IMR-90 (cell line): ENCODE measurements around the gene C20orf144. TPM values are rescaled to one million over a fixed set of nuclear protein-coding genes. Genes with fewer than 3 reads are reported as not detected.

Experiments used
- ATAC-seq: fragments of 200-7000 bp; cut with Tn5 transposase; 2 replicates; pipeline ENCODE4 v1.9.1; 2020; ENCODE audit warnings: low read depth, mild to moderate bottlenecking, moderate library complexity
- BruUV-seq: library from RNA; stranded (reverse); fragments of 400-500 nt; replicated peaks from 2 replicates; lab custom pipeline; 2021; lab: Mats Ljungman, UMichigan
- CTCF ChIA-PET: fragments of 300-600 bp; formaldehyde crosslinking; extraction: SDS; loops from one replicate; lab custom pipeline; 2021; ENCODE audit warnings: antibody characterized with exemption; lab: Yijun Ruan, JAX
- POLR2A ChIA-PET: fragments of 300-600 bp; sonication (Branson Sonifier 250); formaldehyde crosslinking; loops from one replicate; lab custom pipeline; 2022; ENCODE audit warnings: antibody characterized with exemption; ENCODE audit not compliant: unreplicated experiment; lab: Charles Lee
- DNase-seq: peaks from one replicate; pipeline ENCODE4 v3.0.0; 2013
- H2AFZ ChIP-seq: replicated peaks from 2 replicates; pipeline ENCODE3; 2013; ENCODE audit warnings: low read length, mild to moderate bottlenecking; ENCODE audit not compliant: poor library complexity
- H2AK5ac ChIP-seq: 2 replicates; pipeline ENCODE4 v1.6.1; 2013; ENCODE audit warnings: low read depth, low read length, inconsistent platforms
- H2AK9ac ChIP-seq: replicated peaks from 2 replicates; pipeline ENCODE3; 2013; ENCODE audit warnings: mild to moderate bottlenecking, low read depth, low read length, moderate library complexity; ENCODE audit not compliant: poor library complexity
- H2BK120ac ChIP-seq: 2 replicates; pipeline ENCODE4 v1.6.1; 2013; ENCODE audit warnings: low read depth, low read length, inconsistent platforms
- H2BK15ac ChIP-seq: 3 replicates; pipeline ENCODE4 v1.6.1; 2013; ENCODE audit warnings: low read depth, low read length, inconsistent platforms
- H2BK20ac ChIP-seq: 2 replicates; pipeline ENCODE4 v1.6.1; 2013; ENCODE audit warnings: low read depth, mild to moderate bottlenecking, inconsistent platforms, low read length, moderate library complexity
- H2BK5ac ChIP-seq: 2 replicates; pipeline ENCODE4 v1.6.1; 2013; ENCODE audit warnings: mild to moderate bottlenecking, low read depth, low read length, inconsistent platforms; ENCODE audit not compliant: poor library complexity, severe bottlenecking
- H3K14ac ChIP-seq: replicated peaks from 2 replicates; pipeline ENCODE4 v1.6.1; 2013; ENCODE audit warnings: low read depth, low read length, inconsistent platforms
- H3K18ac ChIP-seq: 2 replicates; pipeline ENCODE4 v1.6.1; 2013; ENCODE audit warnings: low read depth, low read length, control low read depth
- H3K23ac ChIP-seq: 2 replicates; pipeline ENCODE4 v1.6.1; 2013; ENCODE audit warnings: low read depth, low read length, inconsistent platforms
- H3K27ac ChIP-seq: 2 replicates; pipeline ENCODE4 v1.5.1; 2013; ENCODE audit warnings: mild to moderate bottlenecking, control low read depth, low read length; ENCODE audit not compliant: insufficient read depth
- H3K27me3 ChIP-seq: 2 replicates; pipeline ENCODE4 v1.6.1; 2013; ENCODE audit warnings: low read length; ENCODE audit not compliant: control insufficient read depth, insufficient read depth
- H3K36me3 ChIP-seq: 2 replicates; pipeline ENCODE4 v1.6.1; 2013; ENCODE audit warnings: low read length, mixed read lengths; ENCODE audit not compliant: control insufficient read depth, insufficient read depth
- H3K4ac ChIP-seq: 2 replicates; pipeline ENCODE4 v1.6.1; 2013; ENCODE audit warnings: low read depth, low read length, inconsistent platforms
- H3K4me1 ChIP-seq: 2 replicates; pipeline ENCODE4 v1.6.1; 2013; ENCODE audit warnings: low read length, mixed read lengths; ENCODE audit not compliant: control insufficient read depth, insufficient read depth
- H3K4me2 ChIP-seq: 2 replicates; pipeline ENCODE4 v1.6.1; 2013; ENCODE audit warnings: low read depth, mild to moderate bottlenecking, control low read depth, low read length, moderate library complexity
- H3K4me3 ChIP-seq: 2 replicates; pipeline ENCODE4 v1.5.1; 2013; ENCODE audit warnings: low read depth, mild to moderate bottlenecking, control low read depth, low read length, moderate library complexity; ENCODE audit not compliant: insufficient read depth
- H3K56ac ChIP-seq: 2 replicates; pipeline ENCODE4 v1.6.1; 2013; ENCODE audit warnings: low read length, inconsistent platforms; ENCODE audit not compliant: insufficient read depth; ENCODE audit errors: extremely low read depth
- H3K79me1 ChIP-seq, 2 experiments: 2 replicates each; pipeline ENCODE4 v1.6.1; 2013; ENCODE audit warnings: low read length in 2 of 2, inconsistent platforms in 1 of 2, low read depth in 1 of 2
- H3K9ac ChIP-seq: 2 replicates; pipeline ENCODE4 v1.6.1; 2013; ENCODE audit warnings: low read depth, low read length, control low read depth
- H3K9me1 ChIP-seq: 2 replicates; pipeline ENCODE4 v1.6.1; 2013; ENCODE audit warnings: low read length, inconsistent platforms; ENCODE audit not compliant: insufficient read depth
- H3K9me3 ChIP-seq: 2 replicates; pipeline ENCODE4 v1.6.1; 2013; ENCODE audit warnings: low read length; ENCODE audit not compliant: control insufficient read depth, insufficient read depth
- H4K20me1 ChIP-seq: 2 replicates; pipeline ENCODE4 v1.6.1; 2013; ENCODE audit warnings: low read length, inconsistent platforms; ENCODE audit not compliant: insufficient read depth
- H4K5ac ChIP-seq: 2 replicates; pipeline ENCODE4 v1.6.1; 2013; ENCODE audit warnings: mild to moderate bottlenecking, low read depth, low read length, control low read depth
- H4K8ac ChIP-seq, 2 experiments: 2 replicates each; pipeline ENCODE4 v1.6.1; 2013; ENCODE audit warnings: low read depth in 2 of 2, low read length in 2 of 2, control low read depth in 1 of 2, inconsistent platforms in 1 of 2
- H4K91ac ChIP-seq: 2 replicates; pipeline ENCODE4 v1.6.1; 2013; ENCODE audit warnings: low read depth, low read length, inconsistent platforms; ENCODE audit not compliant: insufficient read depth
- CEBPB ChIP-seq: IDR thresholded peaks from 2 replicates; pipeline ENCODE4 v1.6.1; 2012; ENCODE audit warnings: low read depth, low read length, improper control_type of control experiment
- CHD1 ChIP-seq: IDR thresholded peaks from 2 replicates; pipeline ENCODE4 v1.6.1; 2012; ENCODE audit warnings: low read depth, low read length, improper control_type of control experiment
- CTCF ChIP-seq: conservative IDR thresholded peaks from 2 replicates; pipeline ENCODE4 v1.5.1; 2012; ENCODE audit warnings: mild to moderate bottlenecking, low read depth, low read length, improper control_type of control experiment
- MAFK ChIP-seq: IDR thresholded peaks from 2 replicates; pipeline ENCODE4 v1.6.1; 2012; ENCODE audit warnings: low read depth, low read length, improper control_type of control experiment
- MAZ ChIP-seq: IDR thresholded peaks from 2 replicates; pipeline ENCODE4 v1.6.1; 2012; ENCODE audit warnings: low read depth, mild to moderate bottlenecking, low read length, improper control_type of control experiment, moderate library complexity, borderline replicate concordance
- NFE2L2 ChIP-seq: fragments of 150-350 bp; IDR thresholded peaks from 2 replicates; pipeline ENCODE4 v1.6.1; 2016; ENCODE audit warnings: low read depth, mild to moderate bottlenecking, low read length
- POLR2A ChIP-seq: IDR thresholded peaks from 2 replicates; pipeline ENCODE4 v1.6.1; 2012; ENCODE audit warnings: mild to moderate bottlenecking, low read depth, low read length
- RCOR1 ChIP-seq: IDR thresholded peaks from 2 replicates; pipeline ENCODE4 v1.6.1; 2012; ENCODE audit warnings: mild to moderate bottlenecking, low read length, improper control_type of control experiment; ENCODE audit not compliant: insufficient replicate concordance
- SMC3 ChIP-seq: fragments of 150-350 bp; IDR thresholded peaks from 2 replicates; pipeline ENCODE4 v1.6.1; 2016; ENCODE audit warnings: low read depth, mild to moderate bottlenecking, antibody characterized with exemption, low read length, moderate library complexity
- USF2 ChIP-seq: fragments of 150-350 bp; IDR thresholded peaks from 2 replicates; pipeline ENCODE4 v1.6.1; 2017; ENCODE audit warnings: mild to moderate bottlenecking, antibody characterized with exemption, low read length, low read depth
- WGBS, 2 experiments: methylation state at CpG; one replicate each; pipeline versions ENCODE4 v1.1.5 to v1.1.7; 2013; ENCODE audit warnings: missing lambda C conversion rate in 2 of 2; ENCODE audit not compliant: insufficient read length in 1 of 2; ENCODE audit errors: extremely low coverage in 2 of 2; 5-methylcytosine and 5-hydroxymethylcytosine counted together
- dilution Hi-C: fragments of 300-500 bp; cut with HindIII; formaldehyde crosslinking; loops from one replicate; pipeline ENCODE4 v1.14.3; 2018; ENCODE audit warnings: low sequenced_read_pairs; ENCODE audit not compliant: unreplicated experiment
- in situ Hi-C: fragments of 300-500 bp; cut with MboI; formaldehyde crosslinking; loops from 3 replicates; pipeline ENCODE4 v1.14.3; 2019; ENCODE audit warnings: low sequenced_read_pairs, inconsistent platforms, mixed read lengths
- intact Hi-C: fragments of 100-400 bp; cut with micrococcal nuclease; formaldehyde crosslinking; loops from 2 replicates; pipeline ENCODE4 v1.10.0; 2022
- polyA plus RNA-seq, 3 experiments: library from polyadenylated mRNA; depleted of rRNA; stranded (reverse); fragments of >200 nt; gene quantifications; 2 replicates each; pipeline ENCODE4 v1.2.3, GENCODE V29; 2012; ENCODE audit warnings: low replicate concordance in 1 of 3
- total RNA-seq: library from RNA; depleted of rRNA; stranded (reverse); fragments of >200 nt; gene quantifications from 2 replicates; pipeline ENCODE4 v1.2.3, GENCODE V29; 2012

The C20orf144 gene
- total and polyA plus RNA-seq, 2 of the 4 experiments (the other 2 are of a cell fraction): under 0.01 to 0.19 TPM

GRCh38 chr20:33701629-33702450, 39.7 kb downstream of the C20orf144 start (continued):
- no peak for TF ChIP-seq USF2

GRCh38 chr20:33702861-33703260, 40.7 kb downstream of the C20orf144 start:
- no peak overlapping the region for H2BK120ac ChIP-seq
- TF ChIP-seq USF2 (no peak), SMC3 (no peak), MAZ (no peak), POLR2A (no peak), NFE2L2 (no peak), MAFK (no peak), RCOR1 (no peak), CHD1 (no peak), CTCF (no peak), CEBPB (no peak)
- H2AK9ac ChIP-seq: no peak overlapping the region
- H3K27ac ChIP-seq: no peak overlapping the region
- dilution Hi-C loops (no loop called here), in situ Hi-C loops (no loop called here), intact Hi-C loops (no loop called here)
- no peak overlapping the region for H4K8ac ChIP-seq
- H2AK5ac ChIP-seq: no peak overlapping the region
- H3K4me3 ChIP-seq: no peak overlapping the region
- H3K4me1 ChIP-seq: no peaks in the 10 kb centered on the region
- BruUV-seq: no TSS peak
- no peak overlapping the region for H3K56ac ChIP-seq
- H3K23ac ChIP-seq: no peak overlapping the region
- no peaks in the 10 kb centered on the region for H3K27me3 ChIP-seq
- no peak for DNase-seq
- ChIA-PET CTCF (interaction anchor here (0.7 kb wide), 1 partner anchor 22 kb away, joined by 3 read pairs; no protein-coding TSS in a partner anchor), POLR2A (no interaction called here)
- WGBS, 2 experiments: no CpG with 5 or more reads among the region's 5 CpGs
- H2BK5ac ChIP-seq: no peak overlapping the region
- no peaks in the 10 kb centered on the region for H3K79me1 ChIP-seq
- no peaks in the 10 kb centered on the region; the same call in 1 of the 2 replicates for H4K20me1 ChIP-seq
- no peak overlapping the region for H4K5ac ChIP-seq
- no peak overlapping the region for H3K4me2 ChIP-seq
- no peak overlapping the region for H3K14ac ChIP-seq
- no peak for ATAC-seq
- H2BK15ac ChIP-seq: no peak overlapping the region
- no peak overlapping the region for H2BK20ac ChIP-seq
- H4K91ac ChIP-seq: no peak overlapping the region
- H3K36me3 ChIP-seq: peaks cover 3% of the 10 kb centered on the region; the same call in 1 of the 2 replicates
- H3K9me1 ChIP-seq: no peaks in the 10 kb centered on the region
- H3K9ac ChIP-seq: no peak overlapping the region
- no peaks in the 10 kb centered on the region for H3K9me3 ChIP-seq
- H3K4ac ChIP-seq: no peak overlapping the region
- H2AFZ ChIP-seq: no peak overlapping the region
- H3K18ac ChIP-seq: no peak overlapping the region
